ENCODE data around the gene LMX1B.
A peak's percentile ranks its signal among the peaks of the same experiment; 100 is the strongest.
"Not testable (repeated sequence)": the region's sequence is repeated elsewhere in the genome, so short reads cannot be mapped to it uniquely, and the experiment has no call there.

Gene LMX1B

GRCh38 chr9:126720661-126721563 lies 107.2 kb downstream of the LMX1B start:
- DNase-seq: no peak

GRCh38 chr9:126721564-126721981 lies 107.8 kb downstream of the LMX1B start:
- peak; percentile 60 for DNase-seq

GRCh38 chr9:126722252-126722921 lies 108.7 kb downstream of the LMX1B start:
- DNase-seq: peak; percentile 94

GRCh38 chr9:126722922-126723806 lies 109.4 kb downstream of the LMX1B start:
- DNase-seq: peak; percentile 78

- no peak for DNase-seq
Observed at GRCh38 chr9:126723807-126724172, 110.1 kb downstream of the LMX1B start.

GRCh38 chr9:126724226-126724625 lies 110.5 kb downstream of the LMX1B start:
- no peak for DNase-seq

- DNase-seq: not testable (repeated sequence)
Observed at GRCh38 chr9:126725485-126725884, 111.8 kb downstream of the LMX1B start.

- not testable (repeated sequence) for DNase-seq
Observed at GRCh38 chr9:126728210-126728609, 114.5 kb downstream of the LMX1B start.

GRCh38 chr9:126730592-126730991 lies 116.9 kb downstream of the LMX1B start:
- DNase-seq: not testable (repeated sequence)

- DNase-seq: no peak
Observed at GRCh38 chr9:126733005-126733404, 119.3 kb downstream of the LMX1B start.

GRCh38 chr9:126734877-126735276 lies 121.1 kb downstream of the LMX1B start:
- DNase-seq: no peak

- no peak for DNase-seq
Observed at GRCh38 chr9:126735482-126735881, 121.8 kb downstream of the LMX1B start.

GRCh38 chr9:126738553-126738952 lies 124.8 kb downstream of the LMX1B start:
- DNase-seq: no peak

GRCh38 chr9:126743041-126743440 lies 129.3 kb downstream of the LMX1B start:
- no peak for DNase-seq

GRCh38 chr9:126745574-126746411 lies 132.1 kb downstream of the LMX1B start:
- DNase-seq: no peak
